Keratinocyte (primary cell): ENCODE measurements around the gene NAP1L4. TPM values are rescaled to one million over a fixed set of nuclear protein-coding genes. Genes with fewer than 3 reads are reported as not detected.

Experiments used
- DNase-seq: peaks from one replicate; pipeline ENCODE4 v3.0.0-alpha.2; 2011; ENCODE audit warnings: low read depth, missing footprints, low spot score
- FAIRE-seq: peaks from 2 replicates; lab custom pipeline; 2011; peaks lifted over from hg19 to GRCh38; lab: Jason Lieb, UNC
- H2AFZ ChIP-seq: 2 replicates; pipeline ENCODE4 v1.6.0; 2012; ENCODE audit warnings: low read length, control low read depth, inconsistent platforms; ENCODE audit not compliant: control insufficient read depth
- H3K27ac ChIP-seq: 2 replicates; pipeline ENCODE4 v1.5.1; 2011; ENCODE audit warnings: low read length; ENCODE audit not compliant: control insufficient read depth, insufficient read depth
- H3K27me3 ChIP-seq: 3 replicates; pipeline ENCODE4 v1.6.0; 2011; ENCODE audit warnings: low read length; ENCODE audit not compliant: control insufficient read depth, insufficient read depth; ENCODE audit errors: extremely low read depth
- H3K36me3 ChIP-seq, 2 experiments: 2 replicates in 1 of 2; 3 replicates in 1 of 2; pipeline ENCODE4 v1.5.1; 2011; ENCODE audit warnings: low read length in 2 of 2, mild to moderate bottlenecking in 1 of 2; ENCODE audit not compliant: control insufficient read depth in 2 of 2, insufficient read depth in 2 of 2; ENCODE audit errors: extremely low read depth in 1 of 2
- H3K4me1 ChIP-seq: 3 replicates; pipeline ENCODE4 v1.5.1; 2011; ENCODE audit warnings: low read length; ENCODE audit not compliant: control insufficient read depth, insufficient read depth; ENCODE audit errors: extremely low read depth
- H3K4me2 ChIP-seq: 3 replicates; pipeline ENCODE4 v1.6.0; 2011; ENCODE audit warnings: low read depth, low read length; ENCODE audit not compliant: control insufficient read depth, insufficient read depth; ENCODE audit errors: extremely low read depth
- H3K4me3 ChIP-seq, 3 experiments: fragments of 200-600 bp in 1 of 3; sonication (generic) in 1 of 3; 2 replicates in 2 of 3; 3 replicates in 1 of 3; pipeline ENCODE4 v1.5.1; 2011 to 2016; ENCODE audit warnings: low read length in 3 of 3, mild to moderate bottlenecking in 3 of 3, control low read depth in 2 of 3, inconsistent platforms in 1 of 3, low read depth in 1 of 3, mixed read lengths in 1 of 3, mixed run types in 1 of 3, moderate library complexity in 1 of 3; ENCODE audit not compliant: control insufficient read depth in 2 of 3, insufficient read depth in 2 of 3; ENCODE audit errors: extremely low read depth in 1 of 3
- H3K79me2 ChIP-seq: 2 replicates; pipeline ENCODE4 v1.6.0; 2012; ENCODE audit warnings: low read length; ENCODE audit not compliant: control insufficient read depth, insufficient read depth
- H3K9ac ChIP-seq: 3 replicates; pipeline ENCODE4 v1.6.0; 2011; ENCODE audit warnings: low read length; ENCODE audit not compliant: control insufficient read depth, insufficient read depth; ENCODE audit errors: extremely low read depth
- H3K9me1 ChIP-seq: 3 replicates; pipeline ENCODE4 v1.6.0; 2011; ENCODE audit warnings: low read length; ENCODE audit not compliant: control insufficient read depth, insufficient read depth; ENCODE audit errors: extremely low read depth
- H3K9me3 ChIP-seq: 2 replicates; pipeline ENCODE4 v1.5.1; 2012; ENCODE audit warnings: low read depth, low read length; ENCODE audit not compliant: control insufficient read depth
- H4K20me1 ChIP-seq: 3 replicates; pipeline ENCODE4 v1.6.0; 2011; ENCODE audit warnings: low read length; ENCODE audit not compliant: control insufficient read depth, insufficient read depth; ENCODE audit errors: extremely low read depth
- EZH2 ChIP-seq: IDR thresholded peaks from one replicate; pipeline ENCODE4 v1.6.1; 2012; ENCODE audit warnings: inconsistent platforms, mild to moderate bottlenecking, low read length, moderate library complexity
- dilution Hi-C: fragments of 300-500 bp; cut with MboI; formaldehyde crosslinking; loops from one replicate; pipeline ENCODE4 v1.7.0; 2020; ENCODE audit warnings: low sequenced_read_pairs; ENCODE audit not compliant: extremely low pct_ligation_motif_present
- polyA plus RNA-seq, 5 experiments: library from polyadenylated mRNA; depleted of rRNA in 3 of 5; stranded (reverse) in 3 of 5; stranded (forward) in 1 of 5; unstranded in 1 of 5; fragments of >200 nt; gene quantifications; 1 replicate in 1 of 5; 2 replicates in 3 of 5; 3 replicates in 1 of 5; pipeline versions ENCODE4 v1.2.1 to v1.2.3, GENCODE V29; 2011 to 2012; ENCODE audit warnings: missing spikeins in 2 of 5, low read depth in 1 of 5, low replicate concordance in 1 of 5
- TF ChIP-seq, protein P1 (sequence below), 3 experiments: IDR thresholded peaks in 1 of 3; conservative IDR thresholded peaks in 1 of 3; optimal IDR thresholded peaks in 1 of 3; 2 replicates in 2 of 3; 3 replicates in 1 of 3; pipeline versions ENCODE3 to v1.5.1; 2011; ENCODE audit warnings: low read length in 3 of 3, mild to moderate bottlenecking in 3 of 3, moderate library complexity in 2 of 3, control low read depth in 1 of 3, inconsistent platforms in 1 of 3; ENCODE audit not compliant: insufficient read depth in 2 of 3; ENCODE audit errors: extremely low read depth in 1 of 3

The NAP1L4 gene
- polyA plus RNA-seq, 1 donor (not counting 4 experiments of a cell fraction or from before 2014, with no cell fraction given): 136 TPM

GRCh38 chr11:2901196-2901796 is 90.8 kb downstream of the NAP1L4 start:
- Histone ChIP-seq H3K4me3 (peak overlapping the region; percentile 32 to 60 (median 48)), H3K4me2 (peak overlapping the region; percentile 80), H3K4me1 (peaks cover 49% of the 10 kb centered on the region), H3K9me3 (no peaks in the 10 kb centered on the region), H3K27ac (peak overlapping the region; percentile 74), H4K20me1 (no peaks in the 10 kb centered on the region), H3K27me3 (no peaks in the 10 kb centered on the region), H3K36me3 (no peaks in the 10 kb centered on the region), H2AFZ (no peak overlapping the region), H3K9ac (peak overlapping the region; percentile 68), H3K79me2 (no peaks in the 10 kb centered on the region), H3K9me1 (no peaks in the 10 kb centered on the region)
- dilution Hi-C loops: no loop called here
- no peak for TF ChIP-seq EZH2
- TF ChIP-seq, protein P1, sequence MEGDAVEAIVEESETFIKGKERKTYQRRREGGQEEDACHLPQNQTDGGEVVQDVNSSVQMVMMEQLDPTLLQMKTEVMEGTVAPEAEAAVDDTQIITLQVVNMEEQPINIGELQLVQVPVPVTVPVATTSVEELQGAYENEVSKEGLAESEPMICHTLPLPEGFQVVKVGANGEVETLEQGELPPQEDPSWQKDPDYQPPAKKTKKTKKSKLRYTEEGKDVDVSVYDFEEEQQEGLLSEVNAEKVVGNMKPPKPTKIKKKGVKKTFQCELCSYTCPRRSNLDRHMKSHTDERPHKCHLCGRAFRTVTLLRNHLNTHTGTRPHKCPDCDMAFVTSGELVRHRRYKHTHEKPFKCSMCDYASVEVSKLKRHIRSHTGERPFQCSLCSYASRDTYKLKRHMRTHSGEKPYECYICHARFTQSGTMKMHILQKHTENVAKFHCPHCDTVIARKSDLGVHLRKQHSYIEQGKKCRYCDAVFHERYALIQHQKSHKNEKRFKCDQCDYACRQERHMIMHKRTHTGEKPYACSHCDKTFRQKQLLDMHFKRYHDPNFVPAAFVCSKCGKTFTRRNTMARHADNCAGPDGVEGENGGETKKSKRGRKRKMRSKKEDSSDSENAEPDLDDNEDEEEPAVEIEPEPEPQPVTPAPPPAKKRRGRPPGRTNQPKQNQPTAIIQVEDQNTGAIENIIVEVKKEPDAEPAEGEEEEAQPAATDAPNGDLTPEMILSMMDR (optimal IDR thresholded peaks at IDR 0.05 in 1 of 3, IDR thresholded peaks at IDR 0.05 in 1 of 3, conservative IDR thresholded peaks at IDR 0.05 in 1 of 3; ENCODE audit: extremely low read depth in 1 of 3, insufficient read depth in 2 of 3, low read length in 3 of 3): no peak
- DNase-seq: no peak
- no peak for FAIRE-seq

DNA sequence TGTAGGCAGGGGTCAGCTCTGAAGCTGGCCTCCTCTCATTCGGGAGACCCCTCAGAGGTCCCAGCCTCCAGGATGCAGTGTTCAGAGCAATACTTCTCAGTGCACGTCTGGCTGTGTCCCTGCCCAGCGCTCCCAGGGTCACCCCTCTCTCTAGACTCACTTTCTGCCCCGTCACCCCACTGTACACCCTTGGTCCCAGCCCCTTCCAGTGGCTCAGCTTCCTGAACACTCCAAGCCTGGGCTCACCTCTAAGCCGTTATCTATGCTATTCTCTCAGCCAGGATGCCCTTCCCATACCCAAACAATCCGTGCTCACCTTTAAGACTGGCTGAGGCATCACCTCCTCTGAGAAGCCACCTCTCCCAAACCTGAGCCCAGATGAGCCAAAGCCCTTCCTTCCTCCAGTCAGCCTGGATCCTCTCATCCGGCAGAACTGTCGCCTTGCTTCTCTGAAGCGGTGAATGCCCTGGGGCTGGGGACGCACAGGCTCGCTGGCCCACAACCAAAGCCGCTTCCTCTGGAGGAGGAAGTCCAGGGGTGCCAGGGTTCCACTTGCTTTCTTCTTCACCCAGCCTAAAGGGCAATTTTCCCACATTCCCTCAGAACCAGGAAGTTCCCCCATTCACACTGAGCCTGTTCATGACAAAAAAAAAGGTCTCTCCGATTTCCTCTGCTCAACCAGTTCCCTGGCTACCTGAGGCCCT is 92.9 kb downstream of the NAP1L4 start:
- FAIRE-seq: peak; percentile 86
- H3K4me3 ChIP-seq: no peak overlapping the region
- H3K27ac ChIP-seq: peak overlapping the region; percentile 59

More for the DNA sequence above, 92.9 kb downstream of the NAP1L4 start:
- peak overlapping the region; percentile 62 for H2AFZ ChIP-seq
- TF ChIP-seq EZH2: no peak
- TF ChIP-seq, protein P1 (optimal IDR thresholded peaks at IDR 0.05 in 1 of 3, IDR thresholded peaks at IDR 0.05 in 1 of 3, conservative IDR thresholded peaks at IDR 0.05 in 1 of 3; ENCODE audit: extremely low read depth in 1 of 3, insufficient read depth in 2 of 3, low read length in 3 of 3): no peak
- H3K9me1 ChIP-seq: no peaks in the 10 kb centered on the region
- H3K4me2 ChIP-seq: peak overlapping the region; percentile 61
- peaks cover 44% of the 10 kb centered on the region for H3K4me1 ChIP-seq
- no peaks in the 10 kb centered on the region for H3K9me3 ChIP-seq
- peak overlapping the region; percentile 19 for H3K9ac ChIP-seq
- H4K20me1 ChIP-seq: no peaks in the 10 kb centered on the region
- no peaks in the 10 kb centered on the region for H3K79me2 ChIP-seq
- dilution Hi-C loops: no loop called here
- no peaks in the 10 kb centered on the region for H3K27me3 ChIP-seq
- no peaks in the 10 kb centered on the region for H3K36me3 ChIP-seq
- DNase-seq: no peak
